HL-60 (cell line): ENCODE data around the gene FCHSD2.

ENCODE experiments used
- DNase-seq, 2 experiments: peaks; one replicate each; pipeline ENCODE4 v3.0.0-alpha.2; 2010 to 2020; ENCODE audit warnings: low read depth in 1 of 2, low spot score in 1 of 2
- H3K27ac ChIP-seq: fragments of 250-450 bp; sonication (Bioruptor Pico); replicated peaks from 2 replicates; pipeline ENCODE4 v1.5.1; 2020; ENCODE audit warnings: mild to moderate bottlenecking, moderate library complexity
- H3K27me3 ChIP-seq: fragments of 250-450 bp; sonication (Bioruptor Pico); 2 replicates; pipeline ENCODE4 v1.5.1; 2021; ENCODE audit warnings: mild to moderate bottlenecking, moderate library complexity; ENCODE audit not compliant: insufficient read depth, poor library complexity, severe bottlenecking
- H3K4me3 ChIP-seq: replicated peaks from 2 replicates; pipeline ENCODE4 v1.5.1; 2011; ENCODE audit warnings: mild to moderate bottlenecking, control low read depth, low read length; ENCODE audit not compliant: insufficient read depth
- CTCF ChIP-seq: IDR thresholded peaks from one replicate; pipeline ENCODE4 v1.5.1; 2011; ENCODE audit warnings: low read length, control low read depth, inconsistent platforms; ENCODE audit not compliant: insufficient read depth
- GABPA ChIP-seq: IDR thresholded peaks from 2 replicates; pipeline ENCODE4 v1.6.1; 2012; ENCODE audit warnings: low read depth
- POLR2AphosphoS5 ChIP-seq: IDR thresholded peaks from 2 replicates; pipeline ENCODE4 v1.6.1; 2012; ENCODE audit warnings: low read depth
- REST ChIP-seq: IDR thresholded peaks from 2 replicates; pipeline ENCODE4 v1.6.1; 2012; ENCODE audit warnings: low read depth; ENCODE audit not compliant: insufficient replicate concordance
- SPI1 ChIP-seq: IDR thresholded peaks from 2 replicates; pipeline ENCODE4 v1.6.1; 2012; ENCODE audit warnings: low read depth, mild to moderate bottlenecking, borderline replicate concordance

Gene FCHSD2

GRCh38 chr11:73055002-73055401 is 87.1 kb downstream of the FCHSD2 start:
- no peak for DNase-seq
- no peaks in the 10 kb centered on the region for H3K27me3 ChIP-seq
- no peak for TF ChIP-seq REST
- no peak for TF ChIP-seq POLR2AphosphoS5
- H3K4me3 ChIP-seq: no peak overlapping the region
- H3K27ac ChIP-seq: no peak overlapping the region

- DNase-seq: no peak
- H3K27me3 ChIP-seq: no peaks in the 10 kb centered on the region
- H3K4me3 ChIP-seq: no peak overlapping the region
- TF ChIP-seq CTCF (no peak), GABPA (no peak), REST (no peak), SPI1 (no peak), POLR2AphosphoS5 (no peak)
- H3K27ac ChIP-seq: no peak overlapping the region
These were observed 88.2 kb downstream of the FCHSD2 start for GRCh38 chr11:73053964-73054363.

GRCh38 chr11:73048446-73048845 is 93.7 kb downstream of the FCHSD2 start:
- no peak for DNase-seq
- TF ChIP-seq GABPA: no peak
- no peak for TF ChIP-seq REST
- Histone ChIP-seq H3K4me3 (no peak overlapping the region; the same call in 1 of the 2 replicates), H3K27me3 (no peaks in the 10 kb centered on the region), H3K27ac (no peak overlapping the region)

GRCh38 chr11:73047773-73048371 is 94.2 kb downstream of the FCHSD2 start:
- TF ChIP-seq GABPA (no peak), REST (no peak), POLR2AphosphoS5 (no peak), SPI1 (no peak), CTCF (no peak)
- Histone ChIP-seq H3K4me3 (no peak overlapping the region; the same call in 1 of the 2 replicates), H3K27me3 (no peaks in the 10 kb centered on the region), H3K27ac (no peak overlapping the region)
- DNase-seq: no peak
